ENCODE data around the gene DHX40. TPM values are rescaled to one million over a fixed set of nuclear protein-coding genes. Genes with fewer than 3 reads are reported as not detected.

The DHX40 gene
- total and polyA plus RNA-seq, 2 of the 13 experiments (the other 11 are each of a cell fraction or from before 2014, with no cell fraction given), result 22.2 to 37.0 TPM

- TF ChIP-seq FOXP4 (CRISPR knock-in tag; IDR thresholded peaks at IDR 0.05) (no peak), CREB3 (CRISPR knock-in tag; IDR thresholded peaks at IDR 0.05) (no peak), CENPX (CRISPR knock-in tag; IDR thresholded peaks at IDR 0.05) (no peak), POLR2AphosphoS2 (IDR thresholded peaks at IDR 0.05; ENCODE audit: low read depth, low read length) (peak; percentile 61; the same call in 1 of the 2 replicates), ZFP91 (CRISPR knock-in tag; IDR thresholded peaks at IDR 0.05; ENCODE audit: borderline replicate concordance) (no peak), PAXIP1 (CRISPR knock-in tag; conservative IDR thresholded peaks at IDR 0.05) (no peak), ZSCAN22 (CRISPR knock-in tag; IDR thresholded peaks at IDR 0.05) (no peak), MAFK (conservative IDR thresholded peaks at IDR 0.05 in 1 of 2, IDR thresholded peaks at IDR 0.05 in 1 of 2; ENCODE audit: low read length in 2 of 2) (no peak), ETS1 (CRISPR knock-in tag; IDR thresholded peaks at IDR 0.05) (0 out of 2 replicates have a peak, but pooled peaks have one; percentile 63), KDM3A (CRISPR knock-in tag; IDR thresholded peaks at IDR 0.05; ENCODE audit: low read depth) (0 out of 2 replicates have a peak, but pooled peaks have one; percentile 0), PRDM15 (CRISPR knock-in tag; IDR thresholded peaks at IDR 0.05) (no peak), CEBPZ (IDR thresholded peaks at IDR 0.05; ENCODE audit: low read length) (no peak)
These were observed 53.6 kb downstream of the DHX40 start (continued) for GRCh38 chr17:59619035-59619297.

Data from HepG2 (cell line).